HCT116 (cell line): ENCODE results near the gene RRM1. TPM values are rescaled to one million over a fixed set of nuclear protein-coding genes. Genes with fewer than 3 reads are reported as not detected.

Source experiments
- ATAC-seq: fragments of 200-7000 bp; cut with Tn5 transposase; 2 replicates; pipeline ENCODE4 v1.9.1; 2020; ENCODE audit warnings: mild to moderate bottlenecking, moderate library complexity
- BruUV-seq: library from RNA; stranded (reverse); fragments of 400-500 nt; replicated peaks from 2 replicates; lab custom pipeline; 2021; lab: Mats Ljungman, UMichigan
- CTCF ChIA-PET: fragments of 300-600 bp; sonication (Branson Sonifier 250); formaldehyde crosslinking; loops from one replicate; lab custom pipeline; 2021; ENCODE audit warnings: antibody characterized with exemption; lab: Charles Lee
- POLR2A ChIA-PET: fragments of 300-600, 350-600 bp; sonication (Branson Sonifier 250); formaldehyde crosslinking; loops from one replicate; lab custom pipeline; 2021; ENCODE audit warnings: antibody characterized with exemption; lab: Charles Lee
- RAD21 ChIA-PET, 2 experiments: fragments of 300-600 bp; sonication (Branson Sonifier 250); formaldehyde crosslinking; loops; one replicate each; lab custom pipeline; 2023; ENCODE audit warnings: low total read pairs in 2 of 2; ENCODE audit not compliant: uncharacterized antibody in 2 of 2, unreplicated experiment in 2 of 2, low non-redundant PET in 1 of 2; lab: Charles Lee
- DNase-seq: peaks from one replicate; pipeline ENCODE4 v3.0.0-alpha.2; 2010; ENCODE audit warnings: low read depth, low spot score
- H2AFZ ChIP-seq: fragments of 200-600 bp; shearing (Covaris generic), sonication (generic); 2 replicates; pipeline ENCODE4 v1.6.1; 2017; ENCODE audit warnings: low read depth, mixed run types, mixed read lengths, antibody characterized with exemption, low read length; ENCODE audit not compliant: poor library complexity, severe bottlenecking
- H3K27ac ChIP-seq: 2 replicates; pipeline ENCODE4 v1.5.1; 2012; ENCODE audit warnings: low read depth, low read length
- H3K27me3 ChIP-seq: fragments of 200-600 bp; sonication (generic); 2 replicates; pipeline ENCODE4 v1.6.1; 2016; ENCODE audit warnings: mixed run types, low read length, mixed read lengths; ENCODE audit not compliant: insufficient read depth
- H3K36me3 ChIP-seq, 2 experiments: fragments of 200-500 bp in 1 of 2; fragments of 200-600 bp in 1 of 2; sonication (Bioruptor generic) in 1 of 2; sonication (generic) in 1 of 2; 2 replicates each; pipeline versions ENCODE4 v1.5.1 to v1.6.1; 2014 to 2016; ENCODE audit warnings: low read length in 2 of 2, inconsistent platforms in 1 of 2, mixed read lengths in 1 of 2, mixed run types in 1 of 2; ENCODE audit not compliant: insufficient read depth in 2 of 2, control insufficient read depth in 1 of 2
- H3K4me1 ChIP-seq, 2 experiments: fragments of 200-600 bp in 1 of 2; sonication (generic) in 1 of 2; 2 replicates each; pipeline versions ENCODE4 v1.5.1 to v1.6.1; 2012 to 2017; ENCODE audit warnings: low read length in 2 of 2, inconsistent platforms in 1 of 2, mild to moderate bottlenecking in 1 of 2, mixed read lengths in 1 of 2, mixed run types in 1 of 2, moderate library complexity in 1 of 2; ENCODE audit not compliant: insufficient read depth in 2 of 2, control insufficient read depth in 1 of 2
- H3K4me2 ChIP-seq: fragments of 200-600 bp; sonication (generic); 2 replicates; pipeline ENCODE4 v1.6.1; 2017; ENCODE audit warnings: mixed run types, low read length, mixed read lengths
- H3K4me3 ChIP-seq, 2 experiments: fragments of 200-600 bp in 1 of 2; sonication (generic) in 1 of 2; replicated peaks in 1 of 2; 2 replicates each; pipeline ENCODE4 v1.5.1; 2011 to 2016; ENCODE audit warnings: low read length in 2 of 2, control low read depth in 1 of 2, low read depth in 1 of 2, mild to moderate bottlenecking in 1 of 2, mixed read lengths in 1 of 2, mixed run types in 1 of 2
- H3K79me2 ChIP-seq: fragments of 200-600 bp; sonication (generic); 2 replicates; pipeline ENCODE4 v1.6.1; 2017; ENCODE audit warnings: mild to moderate bottlenecking, mixed run types, low read length, moderate library complexity, mixed read lengths; ENCODE audit not compliant: insufficient read depth
- H3K9ac ChIP-seq: fragments of 200-600 bp; sonication (generic); 2 replicates; pipeline ENCODE4 v1.6.1; 2016; ENCODE audit warnings: low read length, mixed read lengths
- H3K9me2 ChIP-seq: fragments of 200-600 bp; sonication (generic), shearing (Covaris generic); 2 replicates; pipeline ENCODE4 v1.6.1; 2017; ENCODE audit warnings: mixed run types, mild to moderate bottlenecking, moderate library complexity; ENCODE audit not compliant: insufficient read depth
- H3K9me3 ChIP-seq, 2 experiments: fragments of 200-500 bp in 1 of 2; fragments of 200-600 bp in 1 of 2; sonication (Bioruptor generic) in 1 of 2; sonication (generic) in 1 of 2; 2 replicates each; pipeline ENCODE4 v1.6.1; 2014 to 2017; ENCODE audit warnings: low read length in 2 of 2, mixed read lengths in 2 of 2, inconsistent platforms in 1 of 2, low read depth in 1 of 2, mild to moderate bottlenecking in 1 of 2, mixed run types in 1 of 2, moderate library complexity in 1 of 2; ENCODE audit not compliant: control insufficient read depth in 1 of 2, insufficient read depth in 1 of 2
- H4K20me1 ChIP-seq: fragments of 200-600 bp; sonication (generic), shearing (Covaris generic); 2 replicates; pipeline ENCODE4 v1.6.1; 2017; ENCODE audit warnings: mixed run types, mild to moderate bottlenecking, moderate library complexity; ENCODE audit not compliant: insufficient read depth
- CBX3 ChIP-seq: IDR thresholded peaks from 2 replicates; pipeline ENCODE4 v1.6.1; 2012; ENCODE audit warnings: low read depth
- CEBPB ChIP-seq: IDR thresholded peaks from 2 replicates; pipeline ENCODE4 v1.6.1; 2012; ENCODE audit warnings: low read depth
- EGR1 ChIP-seq: IDR thresholded peaks from 2 replicates; pipeline ENCODE4 v1.6.1; 2012; ENCODE audit warnings: low read depth
- EZH2 ChIP-seq: fragments of 200-600 bp; sonication (generic); IDR thresholded peaks from 2 replicates; pipeline ENCODE4 v1.6.1; 2017; ENCODE audit warnings: antibody characterized with exemption, mixed run types
- FOSL1 ChIP-seq: IDR thresholded peaks from 2 replicates; pipeline ENCODE4 v1.6.1; 2012; ENCODE audit warnings: low read depth
- JUND ChIP-seq: IDR thresholded peaks from 2 replicates; pipeline ENCODE4 v1.6.1; 2012
- MAX ChIP-seq: IDR thresholded peaks from 2 replicates; pipeline ENCODE4 v1.6.1; 2012
- POLR2A ChIP-seq: IDR thresholded peaks from 2 replicates; pipeline ENCODE4 v1.7.0; 2011; ENCODE audit warnings: borderline replicate concordance; ENCODE audit not compliant: insufficient read depth, insufficient read length; ENCODE audit errors: extremely low read depth
- POLR2AphosphoS5 ChIP-seq: IDR thresholded peaks from 2 replicates; pipeline ENCODE4 v1.6.1; 2011; ENCODE audit warnings: mild to moderate bottlenecking, low read depth, low read length, moderate library complexity
- REST ChIP-seq: IDR thresholded peaks from 2 replicates; pipeline ENCODE4 v1.6.1; 2012; ENCODE audit warnings: low read depth
- SIN3A ChIP-seq: IDR thresholded peaks from 2 replicates; pipeline ENCODE4 v1.6.1; 2012; ENCODE audit warnings: low read depth
- SP1 ChIP-seq: IDR thresholded peaks from 2 replicates; pipeline ENCODE4 v1.6.1; 2012; ENCODE audit warnings: low read depth
- SRF ChIP-seq: IDR thresholded peaks from 2 replicates; pipeline ENCODE4 v1.6.1; 2012; ENCODE audit warnings: low read depth
- TCF7L2 ChIP-seq: IDR thresholded peaks from 2 replicates; pipeline ENCODE4 v1.7.0; 2011; ENCODE audit warnings: borderline replicate concordance, inconsistent platforms; ENCODE audit not compliant: insufficient read depth, insufficient read length; ENCODE audit errors: extremely low read depth
- YY1 ChIP-seq: IDR thresholded peaks from 2 replicates; pipeline ENCODE4 v1.6.1; 2011; ENCODE audit warnings: low read length, low read depth, moderate library complexity, mild to moderate bottlenecking; ENCODE audit not compliant: insufficient replicate concordance; ENCODE audit errors: extremely low read depth
- ZBTB33 ChIP-seq: IDR thresholded peaks from 2 replicates; pipeline ENCODE4 v1.6.1; 2011; ENCODE audit warnings: mild to moderate bottlenecking, low read length, moderate library complexity; ENCODE audit not compliant: insufficient replicate concordance; ENCODE audit errors: extremely low read depth
- ZFX ChIP-seq: fragments of 450-650 bp; IDR thresholded peaks from 2 replicates; pipeline ENCODE4 v1.6.1; 2017
- ZNF274 ChIP-seq: fragments of 200-500 bp; sonication (Bioruptor generic); IDR thresholded peaks from 2 replicates; pipeline ENCODE4 v1.6.1; 2014; ENCODE audit warnings: mild to moderate bottlenecking, low read depth, low read length, inconsistent platforms
- intact Hi-C: fragments of 100-400 bp; cut with micrococcal nuclease; formaldehyde crosslinking; loops from 2 replicates; pipeline ENCODE4 v1.10.0; 2022
- total RNA-seq: library from RNA; stranded (reverse); gene quantifications from one replicate; pipeline ENCODE4 v1.2.1, GENCODE V29; 2021; ENCODE audit not compliant: unreplicated experiment

The RRM1 gene
- total RNA-seq, 1 experiment from 2014 or later = 134 TPM

- POLR2A ChIA-PET = no interaction called here
- H2AFZ ChIP-seq = no peak overlapping the region
- H3K4me3 ChIP-seq = no peak overlapping the region
- H4K20me1 ChIP-seq = no peaks in the 10 kb centered on the region
- no peaks in the 10 kb centered on the region for H3K9me3 ChIP-seq
- TF ChIP-seq POLR2A (no peak), SP1 (no peak), CEBPB (no peak), REST (no peak), EZH2 (no peak), MAX (no peak; the same call in 1 of the 2 replicates), POLR2AphosphoS5 (no peak), ZFX (no peak), FOSL1 (no peak), SIN3A (no peak), ZBTB33 (no peak), TCF7L2 (no peak), ZNF274 (no peak), YY1 (no peak), EGR1 (no peak), SRF (no peak), JUND (no peak), CBX3 (no peak)
- BruUV-seq = no TSS peak
- intact Hi-C loops = no loop called here
- H3K9ac ChIP-seq = no peak overlapping the region
- no peaks in the 10 kb centered on the region for H3K36me3 ChIP-seq
- no peaks in the 10 kb centered on the region for H3K27me3 ChIP-seq
- CTCF ChIA-PET = interaction anchor here (0.9 to 3.4 kb wide), 5 partner anchors 9 to 223 kb away, joined by 4 to 17 read pairs (median 8); partner anchors contain the start of gene STIM1
- H3K9me2 ChIP-seq = no peaks in the 10 kb centered on the region
- RAD21 ChIA-PET = interaction anchor here in 1 of 2 experiments (0.9 kb wide), 1 partner anchor 8 kb away, joined by 3 read pairs; no protein-coding TSS in a partner anchor
- DNase-seq (no peak), ATAC-seq (peak; percentile 69)
- no peaks in the 10 kb centered on the region for H3K79me2 ChIP-seq
- H3K4me2 ChIP-seq = no peak overlapping the region
- no peaks in the 10 kb centered on the region for H3K4me1 ChIP-seq
- no peak overlapping the region for H3K27ac ChIP-seq
These were observed 30.2 kb upstream of the RRM1 start for GRCh38 chr11:4064278-4064955.
